Suprapubic skin (tissue), 3 donors: ENCODE data around the gene CALR3.
"Not testable (repeated sequence)": the region's sequence is repeated elsewhere in the genome, so short reads cannot be mapped to it uniquely, and the experiment has no call there.

Source experiments
- POLR2AphosphoS5 ChIP-seq, 3 donors: sonication (generic); formaldehyde crosslinking; IDR thresholded peaks; one replicate each; pipeline ENCODE4 v1.6.1; 2017; ENCODE audit warnings: antibody characterized with exemption in 3 of 3
- TF ChIP-seq, protein P1 (sequence below), 2 donors: fragments of 200-600 bp in 1 of 2; fragments of 450-650 bp in 1 of 2; sonication (generic) in 1 of 2; IDR thresholded peaks; one replicate each; pipeline ENCODE4 v1.5.1; 2016 to 2019; ENCODE audit warnings: antibody characterized with exemption in 2 of 2, mild to moderate bottlenecking in 1 of 2, moderate library complexity in 1 of 2

DNA sequence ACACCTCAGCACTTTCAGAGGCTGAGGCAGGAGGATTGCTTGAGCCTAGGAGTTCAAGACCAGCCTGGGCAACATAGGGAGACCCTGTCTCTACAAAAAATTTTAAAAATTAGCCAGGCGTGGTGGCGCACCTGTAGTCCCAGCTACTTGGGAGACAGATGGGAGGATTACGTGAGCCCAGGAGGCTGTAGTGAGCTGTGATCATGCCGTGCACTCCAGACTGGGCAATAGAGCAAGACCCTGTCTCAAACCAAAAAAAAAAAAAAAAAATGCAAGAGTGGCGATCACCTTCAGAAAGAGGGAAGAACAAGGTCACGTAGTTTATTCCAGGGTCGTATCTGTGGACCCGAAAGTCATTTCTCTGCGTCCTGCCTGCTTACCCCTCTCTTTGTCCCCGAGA, 16.6 kb upstream of the CALR3 start:
- TF ChIP-seq, protein P1, sequence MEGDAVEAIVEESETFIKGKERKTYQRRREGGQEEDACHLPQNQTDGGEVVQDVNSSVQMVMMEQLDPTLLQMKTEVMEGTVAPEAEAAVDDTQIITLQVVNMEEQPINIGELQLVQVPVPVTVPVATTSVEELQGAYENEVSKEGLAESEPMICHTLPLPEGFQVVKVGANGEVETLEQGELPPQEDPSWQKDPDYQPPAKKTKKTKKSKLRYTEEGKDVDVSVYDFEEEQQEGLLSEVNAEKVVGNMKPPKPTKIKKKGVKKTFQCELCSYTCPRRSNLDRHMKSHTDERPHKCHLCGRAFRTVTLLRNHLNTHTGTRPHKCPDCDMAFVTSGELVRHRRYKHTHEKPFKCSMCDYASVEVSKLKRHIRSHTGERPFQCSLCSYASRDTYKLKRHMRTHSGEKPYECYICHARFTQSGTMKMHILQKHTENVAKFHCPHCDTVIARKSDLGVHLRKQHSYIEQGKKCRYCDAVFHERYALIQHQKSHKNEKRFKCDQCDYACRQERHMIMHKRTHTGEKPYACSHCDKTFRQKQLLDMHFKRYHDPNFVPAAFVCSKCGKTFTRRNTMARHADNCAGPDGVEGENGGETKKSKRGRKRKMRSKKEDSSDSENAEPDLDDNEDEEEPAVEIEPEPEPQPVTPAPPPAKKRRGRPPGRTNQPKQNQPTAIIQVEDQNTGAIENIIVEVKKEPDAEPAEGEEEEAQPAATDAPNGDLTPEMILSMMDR (IDR thresholded peaks at IDR 0.05): not testable (repeated sequence)
- not testable (repeated sequence) for TF ChIP-seq POLR2AphosphoS5 (IDR thresholded peaks at IDR 0.05)
